Memory B cell (primary cell): Measurements from ENCODE around the gene GUCY1A2.
"Not testable (repeated sequence)": the region's sequence is repeated elsewhere in the genome, so short reads cannot be mapped to it uniquely, and the experiment has no call there.

ENCODE experiments used
- ATAC-seq: fragments of 150-1000 bp; cut with Tn5 transposase; 2 replicates; pipeline ENCODE4 v1.10.0; 2021; ENCODE audit warnings: low read depth, mild to moderate bottlenecking, moderate library complexity
- DNase-seq, 2 donors: peaks; one replicate each; pipeline ENCODE4 v3.0.0; 2022; ENCODE audit warnings: low spot score in 2 of 2
- H3K27ac Mint-ChIP-seq: one replicate; pipeline ENCODE4 v1.8.0; 2022; ENCODE audit warnings: mild to moderate bottlenecking, moderate library complexity, mixed read lengths
- H3K27me3 Mint-ChIP-seq: one replicate; pipeline ENCODE4 v1.8.0; 2022; ENCODE audit warnings: mixed read lengths
- H3K36me3 Mint-ChIP-seq: one replicate; pipeline ENCODE4 v1.8.0; 2022; ENCODE audit warnings: mild to moderate bottlenecking, mixed read lengths
- H3K4me1 Mint-ChIP-seq: one replicate; pipeline ENCODE4 v1.8.0; 2022; ENCODE audit warnings: mixed read lengths
- H3K4me3 Mint-ChIP-seq: one replicate; pipeline ENCODE4 v1.8.0; 2022; ENCODE audit warnings: mild to moderate bottlenecking, moderate library complexity, mixed read lengths
- H3K9me3 Mint-ChIP-seq: one replicate; pipeline ENCODE4 v1.8.0; 2022; ENCODE audit warnings: mixed read lengths

GUCY1A2 gene

GRCh38 chr11:106957030-106957482 lies 61.2 kb downstream of the GUCY1A2 start:
- H3K27me3 Mint-ChIP-seq: no peaks in the 10 kb centered on the region
- no peaks in the 10 kb centered on the region for H3K4me1 Mint-ChIP-seq
- DNase-seq: no peak
- peaks cover 2% of the 10 kb centered on the region for H3K9me3 Mint-ChIP-seq
- no peak overlapping the region for H3K27ac Mint-ChIP-seq
- no peak overlapping the region for H3K4me3 Mint-ChIP-seq
- no peak for ATAC-seq
- H3K36me3 Mint-ChIP-seq: no peaks in the 10 kb centered on the region

- Mint-ChIP-seq H3K4me3 (no peak overlapping the region), H3K36me3 (no peaks in the 10 kb centered on the region), H3K27ac (no peak overlapping the region), H3K27me3 (no peaks in the 10 kb centered on the region), H3K9me3 (peaks cover 2% of the 10 kb centered on the region), H3K4me1 (no peaks in the 10 kb centered on the region)
- DNase-seq: no peak
- ATAC-seq: no peak
Observed at GRCh38 chr11:106950067-106950491, 68.2 kb downstream of the GUCY1A2 start.

- H3K9me3 Mint-ChIP-seq: peaks cover 2% of the 10 kb centered on the region
- no peak overlapping the region for H3K27ac Mint-ChIP-seq
- no peaks in the 10 kb centered on the region for H3K27me3 Mint-ChIP-seq
- DNase-seq: no peak
- H3K36me3 Mint-ChIP-seq: no peaks in the 10 kb centered on the region
- no peak for ATAC-seq
- no peaks in the 10 kb centered on the region for H3K4me1 Mint-ChIP-seq
- H3K4me3 Mint-ChIP-seq: no peak overlapping the region
Observed at GRCh38 chr11:106943089-106943488, 75.2 kb downstream of the GUCY1A2 start.

DNA sequence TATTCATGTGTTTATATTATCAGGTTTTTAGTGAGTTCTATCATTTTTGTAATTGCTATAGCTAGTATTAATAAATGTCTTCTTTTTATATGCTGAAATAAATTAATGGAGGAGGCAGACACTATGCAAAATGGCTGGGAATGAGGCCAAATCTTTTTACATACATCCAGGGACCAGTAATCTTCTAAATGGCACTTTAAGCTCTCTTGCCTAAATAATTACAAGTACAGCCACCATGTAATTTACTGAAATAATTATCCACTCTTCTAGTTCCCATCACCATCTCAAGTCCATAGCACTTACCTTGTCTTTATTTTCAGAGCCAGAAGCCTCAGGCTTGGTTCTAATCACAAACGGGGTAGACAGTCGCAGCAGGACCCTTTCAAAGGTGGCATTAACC lies 79.1 kb downstream of the GUCY1A2 start:
- ATAC-seq (no peak), DNase-seq (no peak)
- H3K4me3 Mint-ChIP-seq: no peak overlapping the region
- no peaks in the 10 kb centered on the region for H3K9me3 Mint-ChIP-seq
- no peaks in the 10 kb centered on the region for H3K27me3 Mint-ChIP-seq
- H3K36me3 Mint-ChIP-seq: no peaks in the 10 kb centered on the region
- no peak overlapping the region for H3K27ac Mint-ChIP-seq
- H3K4me1 Mint-ChIP-seq: no peaks in the 10 kb centered on the region

DNA sequence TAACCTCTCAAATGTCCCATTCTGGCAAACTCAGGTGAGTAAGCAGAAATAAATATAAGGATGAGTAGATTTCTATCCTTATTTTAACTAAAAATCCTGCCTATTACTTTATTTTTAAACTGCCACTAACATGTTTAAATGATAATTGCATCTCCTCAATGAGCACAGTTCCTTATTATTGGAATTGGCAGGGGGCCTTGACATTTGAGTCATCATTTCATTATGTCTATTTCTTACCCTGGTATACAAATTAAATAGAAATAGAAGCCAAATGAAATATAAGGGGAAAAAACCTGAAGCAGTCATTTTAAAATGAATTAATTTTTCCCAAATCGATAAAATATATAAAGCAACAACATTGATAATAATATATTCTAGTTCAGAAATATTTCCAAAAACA lies 81.2 kb downstream of the GUCY1A2 start:
- ATAC-seq: no peak
- Mint-ChIP-seq H3K4me1 (no peaks in the 10 kb centered on the region), H3K4me3 (no peak overlapping the region), H3K27me3 (no peaks in the 10 kb centered on the region), H3K36me3 (no peaks in the 10 kb centered on the region), H3K27ac (no peak overlapping the region), H3K9me3 (no peaks in the 10 kb centered on the region)
- DNase-seq: no peak

DNA sequence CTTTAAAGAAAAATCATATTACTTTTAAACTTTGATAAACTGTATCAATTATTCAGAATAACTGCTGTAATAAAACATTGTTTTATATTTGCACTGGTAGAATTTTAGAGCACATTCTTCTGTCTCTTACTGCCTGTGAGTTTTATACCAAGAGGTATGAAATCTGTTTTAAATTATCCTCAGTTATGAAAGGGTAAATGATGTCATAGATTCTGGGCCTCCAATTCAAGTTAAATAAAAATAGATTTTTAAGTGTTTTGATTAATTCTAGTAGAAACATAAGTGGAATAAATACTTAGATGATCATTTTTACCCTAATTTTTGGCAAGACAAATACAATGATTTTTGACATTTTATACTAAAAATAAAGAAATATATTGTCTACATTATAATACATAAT lies 93.0 kb downstream of the GUCY1A2 start:
- Mint-ChIP-seq H3K4me1 (no peaks in the 10 kb centered on the region), H3K27ac (no peak overlapping the region), H3K27me3 (no peaks in the 10 kb centered on the region), H3K36me3 (no peaks in the 10 kb centered on the region), H3K4me3 (no peak overlapping the region), H3K9me3 (no peaks in the 10 kb centered on the region)
- ATAC-seq (no peak), DNase-seq (no peak)

GRCh38 chr11:106920899-106921509 lies 97.3 kb downstream of the GUCY1A2 start:
- Mint-ChIP-seq H3K27ac (no peak overlapping the region), H3K4me1 (no peaks in the 10 kb centered on the region), H3K4me3 (no peak overlapping the region), H3K36me3 (no peaks in the 10 kb centered on the region), H3K27me3 (no peaks in the 10 kb centered on the region), H3K9me3 (peaks cover 6% of the 10 kb centered on the region)
- DNase-seq (no peak), ATAC-seq (no peak)

GRCh38 chr11:106917973-106918372 lies 100.3 kb downstream of the GUCY1A2 start:
- ATAC-seq (no peak), DNase-seq (no peak)

GRCh38 chr11:106914409-106914808 lies 103.9 kb downstream of the GUCY1A2 start:
- DNase-seq (no peak), ATAC-seq (no peak)
- no peak overlapping the region for H3K4me3 Mint-ChIP-seq
- peaks cover 7% of the 10 kb centered on the region for H3K9me3 Mint-ChIP-seq
- H3K4me1 Mint-ChIP-seq: no peaks in the 10 kb centered on the region
- no peaks in the 10 kb centered on the region for H3K36me3 Mint-ChIP-seq
- H3K27ac Mint-ChIP-seq: no peak overlapping the region
- no peaks in the 10 kb centered on the region for H3K27me3 Mint-ChIP-seq

More at GRCh38 chr11:106917973-106918372, 100.3 kb downstream of the GUCY1A2 start:
- H3K9me3 Mint-ChIP-seq: peaks cover 7% of the 10 kb centered on the region
- H3K27me3 Mint-ChIP-seq: no peaks in the 10 kb centered on the region
- H3K4me1 Mint-ChIP-seq: no peaks in the 10 kb centered on the region
- H3K36me3 Mint-ChIP-seq: no peaks in the 10 kb centered on the region
- no peak overlapping the region for H3K4me3 Mint-ChIP-seq
- no peak overlapping the region for H3K27ac Mint-ChIP-seq

DNA sequence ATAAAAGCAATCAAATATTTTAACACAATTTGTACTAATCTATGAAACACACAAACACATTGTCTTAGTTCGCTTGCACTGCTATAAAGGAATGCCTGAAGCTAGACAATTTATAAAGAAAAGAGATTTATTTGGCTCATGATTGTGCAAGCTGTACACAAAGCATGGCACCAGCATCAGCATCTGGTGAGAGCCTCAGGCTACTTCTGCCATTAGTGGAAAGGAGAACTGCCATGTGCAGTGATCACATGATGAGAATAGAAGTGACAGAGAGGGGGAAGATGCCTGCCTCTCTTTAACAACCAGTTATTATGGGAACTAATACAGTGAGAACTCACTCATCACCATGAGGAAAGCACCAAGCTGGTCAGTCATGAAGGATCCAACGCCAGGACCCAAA lies 105.1 kb downstream of the GUCY1A2 start:
- peaks cover 6% of the 10 kb centered on the region for H3K9me3 Mint-ChIP-seq
- ATAC-seq: no peak
- no peaks in the 10 kb centered on the region for H3K27me3 Mint-ChIP-seq
- no peak overlapping the region for H3K27ac Mint-ChIP-seq
- no peaks in the 10 kb centered on the region for H3K36me3 Mint-ChIP-seq
- no peaks in the 10 kb centered on the region for H3K4me1 Mint-ChIP-seq
- DNase-seq: no peak
- no peak overlapping the region for H3K4me3 Mint-ChIP-seq

DNA sequence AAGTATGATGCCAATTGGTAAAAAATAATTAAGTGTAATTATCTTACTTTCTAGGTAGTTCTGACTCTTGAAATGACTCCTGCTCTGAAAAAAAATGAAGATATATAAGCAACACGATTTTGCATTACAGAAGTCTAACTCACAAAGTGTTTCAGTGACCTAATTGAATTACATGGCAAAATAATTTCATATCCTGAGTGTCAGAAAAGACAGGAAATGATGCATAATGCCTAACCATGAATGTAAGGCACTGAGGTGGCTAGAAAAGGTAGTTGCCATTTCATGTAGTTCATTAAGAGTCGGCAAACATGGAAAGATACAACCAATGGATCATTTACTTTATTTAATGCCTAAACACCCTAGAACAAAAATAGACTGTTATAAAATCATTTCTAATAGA lies 113.5 kb downstream of the GUCY1A2 start:
- Mint-ChIP-seq H3K4me3 (no peak overlapping the region), H3K4me1 (no peaks in the 10 kb centered on the region), H3K36me3 (no peaks in the 10 kb centered on the region), H3K9me3 (peaks cover 4% of the 10 kb centered on the region), H3K27me3 (no peaks in the 10 kb centered on the region), H3K27ac (no peak overlapping the region)
- DNase-seq (no peak), ATAC-seq (no peak)

DNA sequence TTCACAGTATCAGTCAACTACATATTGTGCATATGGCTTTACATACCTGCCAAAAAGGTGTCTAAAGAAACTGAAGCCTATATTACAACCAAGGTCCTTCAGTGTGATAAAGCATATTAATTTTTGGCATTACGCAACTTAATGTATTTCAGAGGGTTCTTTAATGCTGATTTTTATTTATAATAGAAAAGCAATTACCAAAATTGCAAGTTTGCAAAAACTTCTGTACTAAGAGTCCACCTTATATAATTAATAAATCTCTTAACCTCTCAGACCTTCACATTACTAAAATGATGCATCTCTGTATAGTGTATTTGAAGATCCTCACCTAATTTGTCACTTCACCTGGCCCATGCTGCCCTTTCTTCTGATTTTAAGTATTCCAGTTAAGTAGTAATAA lies 128.6 kb downstream of the GUCY1A2 start:
- H3K4me3 Mint-ChIP-seq: no peak overlapping the region
- DNase-seq: no peak
- no peaks in the 10 kb centered on the region for H3K4me1 Mint-ChIP-seq
- no peak overlapping the region for H3K27ac Mint-ChIP-seq
- no peak for ATAC-seq
- H3K36me3 Mint-ChIP-seq: no peaks in the 10 kb centered on the region
- H3K9me3 Mint-ChIP-seq: peaks cover 3% of the 10 kb centered on the region
- peaks cover 1% of the 10 kb centered on the region for H3K27me3 Mint-ChIP-seq

- Mint-ChIP-seq H3K27me3 (no peaks in the 10 kb centered on the region), H3K36me3 (no peaks in the 10 kb centered on the region), H3K9me3 (peaks cover 8% of the 10 kb centered on the region), H3K4me1 (no peaks in the 10 kb centered on the region), H3K4me3 (no peak overlapping the region), H3K27ac (no peak overlapping the region)
- no peak for DNase-seq
- no peak for ATAC-seq
Observed at GRCh38 chr11:106888386-106888785, 129.9 kb downstream of the GUCY1A2 start.

- H3K36me3 Mint-ChIP-seq, H3K4me3 Mint-ChIP-seq, H3K27ac Mint-ChIP-seq, H3K27me3 Mint-ChIP-seq, H3K4me1 Mint-ChIP-seq, DNase-seq, ATAC-seq: not testable (repeated sequence)
- H3K9me3 Mint-ChIP-seq: peaks cover 16% of the 10 kb centered on the region
Observed at GRCh38 chr11:106883693-106884092, 134.6 kb downstream of the GUCY1A2 start.

- H3K27me3 Mint-ChIP-seq: no peaks in the 10 kb centered on the region
- no peak overlapping the region for H3K27ac Mint-ChIP-seq
- ATAC-seq (no peak), DNase-seq (no peak)
- no peak overlapping the region for H3K4me3 Mint-ChIP-seq
- peaks cover 16% of the 10 kb centered on the region for H3K9me3 Mint-ChIP-seq
- H3K4me1 Mint-ChIP-seq: no peaks in the 10 kb centered on the region
- no peaks in the 10 kb centered on the region for H3K36me3 Mint-ChIP-seq
Observed at GRCh38 chr11:106879832-106880546, 138.3 kb downstream of the GUCY1A2 start.
